ENCODE data around the gene VASH2.

Gene VASH2

GRCh38 chr1:212935387-212935981 is 14.9 kb upstream of the VASH2 start:
- Histone ChIP-seq H3K4me2 (ENCODE audit: low read depth, low read length, poor library complexity, severe bottlenecking) (no peak overlapping the region), H3F3A (ENCODE audit: insufficient read depth) (no peaks in the 10 kb centered on the region), H3K79me2 (ENCODE audit: insufficient read depth, low read length) (no peaks in the 10 kb centered on the region), H3K9me3 (ENCODE audit: insufficient read depth, low read length) (no peaks in the 10 kb centered on the region), H2AFZ (ENCODE audit: low read depth, low read length, severe bottlenecking) (no peak overlapping the region), H3K27me3 (ENCODE audit: low read length) (no peaks in the 10 kb centered on the region), H3K4me3 (ENCODE audit: insufficient read depth, low read length, poor library complexity, severe bottlenecking) (no peak overlapping the region), H3K9me2 (replicated peaks; ENCODE audit: insufficient read depth, low read length) (no peaks in the 10 kb centered on the region), H3K9ac (ENCODE audit: low read length) (no peak overlapping the region), H3K27ac (ENCODE audit: low read depth, low read length) (no peak overlapping the region), H4K20me1 (ENCODE audit: low read depth, low read length) (no peaks in the 10 kb centered on the region), H3K36me3 (ENCODE audit: low read length) (no peaks in the 10 kb centered on the region)
- TF ChIP-seq, protein P1, sequence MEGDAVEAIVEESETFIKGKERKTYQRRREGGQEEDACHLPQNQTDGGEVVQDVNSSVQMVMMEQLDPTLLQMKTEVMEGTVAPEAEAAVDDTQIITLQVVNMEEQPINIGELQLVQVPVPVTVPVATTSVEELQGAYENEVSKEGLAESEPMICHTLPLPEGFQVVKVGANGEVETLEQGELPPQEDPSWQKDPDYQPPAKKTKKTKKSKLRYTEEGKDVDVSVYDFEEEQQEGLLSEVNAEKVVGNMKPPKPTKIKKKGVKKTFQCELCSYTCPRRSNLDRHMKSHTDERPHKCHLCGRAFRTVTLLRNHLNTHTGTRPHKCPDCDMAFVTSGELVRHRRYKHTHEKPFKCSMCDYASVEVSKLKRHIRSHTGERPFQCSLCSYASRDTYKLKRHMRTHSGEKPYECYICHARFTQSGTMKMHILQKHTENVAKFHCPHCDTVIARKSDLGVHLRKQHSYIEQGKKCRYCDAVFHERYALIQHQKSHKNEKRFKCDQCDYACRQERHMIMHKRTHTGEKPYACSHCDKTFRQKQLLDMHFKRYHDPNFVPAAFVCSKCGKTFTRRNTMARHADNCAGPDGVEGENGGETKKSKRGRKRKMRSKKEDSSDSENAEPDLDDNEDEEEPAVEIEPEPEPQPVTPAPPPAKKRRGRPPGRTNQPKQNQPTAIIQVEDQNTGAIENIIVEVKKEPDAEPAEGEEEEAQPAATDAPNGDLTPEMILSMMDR (IDR thresholded peaks at IDR 0.05; ENCODE audit: insufficient read depth, low read length, poor library complexity, severe bottlenecking): no peak
- TF ChIP-seq EZH2phosphoT487 (conservative IDR thresholded peaks at IDR 0.05; ENCODE audit: low read length): no peak

- Histone ChIP-seq H4K20me1 (ENCODE audit: low read depth, low read length) (no peaks in the 10 kb centered on the region), H3K27ac (ENCODE audit: low read depth, low read length) (no peak overlapping the region), H3K36me3 (ENCODE audit: low read length) (no peaks in the 10 kb centered on the region), H3F3A (ENCODE audit: insufficient read depth) (no peaks in the 10 kb centered on the region), H3K4me2 (ENCODE audit: low read depth, low read length, poor library complexity, severe bottlenecking) (no peak overlapping the region), H3K9me3 (ENCODE audit: insufficient read depth, low read length) (no peaks in the 10 kb centered on the region), H3K9me2 (replicated peaks; ENCODE audit: insufficient read depth, low read length) (no peaks in the 10 kb centered on the region), H3K4me3 (ENCODE audit: insufficient read depth, low read length, poor library complexity, severe bottlenecking) (no peak overlapping the region), H2AFZ (ENCODE audit: low read depth, low read length, severe bottlenecking) (no peak overlapping the region), H3K27me3 (ENCODE audit: low read length) (no peaks in the 10 kb centered on the region), H3K79me2 (ENCODE audit: insufficient read depth, low read length) (no peaks in the 10 kb centered on the region), H3K9ac (ENCODE audit: low read length) (no peak overlapping the region)
- TF ChIP-seq, protein P1 (IDR thresholded peaks at IDR 0.05; ENCODE audit: insufficient read depth, low read length, poor library complexity, severe bottlenecking): no peak
- TF ChIP-seq EZH2phosphoT487 (conservative IDR thresholded peaks at IDR 0.05; ENCODE audit: low read length): no peak
Measured at GRCh38 chr1:212937034-212937433, 13.3 kb upstream of the VASH2 start.

DNA sequence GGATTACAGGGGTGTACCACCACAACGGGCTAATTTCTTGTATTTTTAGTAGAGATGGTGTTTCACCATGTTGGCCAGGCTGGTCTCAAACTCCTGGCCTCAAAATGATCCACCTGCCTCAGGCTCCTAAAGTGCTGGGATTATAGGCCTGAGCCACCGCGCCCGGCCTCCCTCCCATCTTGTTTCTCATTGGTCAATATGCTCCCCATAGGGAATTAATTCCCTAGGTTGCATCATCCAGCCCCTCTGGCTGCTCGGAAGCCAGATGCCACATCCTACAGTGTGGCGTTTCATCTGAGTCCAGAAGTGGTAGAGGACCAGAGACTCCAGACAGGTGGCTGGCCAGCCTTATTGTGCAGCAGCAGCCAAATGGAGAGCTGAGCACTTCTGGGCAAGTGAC is 11.5 kb upstream of the VASH2 start:
- no peaks in the 10 kb centered on the region for H3K27me3 ChIP-seq (ENCODE audit: low read length)
- no peaks in the 10 kb centered on the region for H3K79me2 ChIP-seq (ENCODE audit: insufficient read depth, low read length)
- no peak overlapping the region for H2AFZ ChIP-seq (ENCODE audit: low read depth, low read length, severe bottlenecking)
- H3K27ac ChIP-seq (ENCODE audit: low read depth, low read length): no peak overlapping the region
- H3K9me3 ChIP-seq (ENCODE audit: insufficient read depth, low read length): no peaks in the 10 kb centered on the region
- no peaks in the 10 kb centered on the region for H3K36me3 ChIP-seq (ENCODE audit: low read length)
- H3K4me2 ChIP-seq (ENCODE audit: low read depth, low read length, poor library complexity, severe bottlenecking): no peak overlapping the region
- TF ChIP-seq, protein P1 (IDR thresholded peaks at IDR 0.05; ENCODE audit: insufficient read depth, low read length, poor library complexity, severe bottlenecking): no peak
- TF ChIP-seq EZH2phosphoT487 (conservative IDR thresholded peaks at IDR 0.05; ENCODE audit: low read length): no peak
- no peaks in the 10 kb centered on the region for H4K20me1 ChIP-seq (ENCODE audit: low read depth, low read length)
- no peaks in the 10 kb centered on the region for H3F3A ChIP-seq (ENCODE audit: insufficient read depth)
- H3K4me3 ChIP-seq (ENCODE audit: insufficient read depth, low read length, poor library complexity, severe bottlenecking): no peak overlapping the region
- no peaks in the 10 kb centered on the region for H3K9me2 ChIP-seq (replicated peaks; ENCODE audit: insufficient read depth, low read length)
- no peak overlapping the region for H3K9ac ChIP-seq (ENCODE audit: low read length)
